K562 (cell line): ENCODE data around the gene PRMT5. TPM values are rescaled to one million over a fixed set of nuclear protein-coding genes. Genes with fewer than 3 reads are reported as not detected.

Source experiments
- ARHGAP35 ChIP-seq: fragments of 450-650 bp; IDR thresholded peaks from 2 replicates; pipeline ENCODE4 v1.6.1; 2018; ENCODE audit not compliant: partially characterized antibody
- CEBPB ChIP-seq: fragments of 450-650 bp; IDR thresholded peaks from 2 replicates; pipeline ENCODE4 v1.6.1; 2016; ENCODE audit warnings: missing genetic modification characterization, missing compliant biosample characterization
- E2F8 ChIP-seq: fragments of 450-650 bp; IDR thresholded peaks from 2 replicates; pipeline ENCODE4 v1.7.1; 2018; ENCODE audit warnings: mild to moderate bottlenecking, low read depth; ENCODE audit not compliant: partially characterized antibody
- JUND ChIP-seq, 2 experiments: IDR thresholded peaks; 2 replicates in 1 of 2; 3 replicates in 1 of 2; pipeline ENCODE4 v1.6.1; 2011; ENCODE audit warnings: borderline replicate concordance in 2 of 2, low read depth in 2 of 2, low read length in 2 of 2, improper control_type of control experiment in 1 of 2, missing biosample characterization in 1 of 2, missing genetic modification characterization in 1 of 2, missing genetic modification reagents in 1 of 2
- MNT ChIP-seq, 2 experiments: fragments of 450-650 bp; conservative IDR thresholded peaks; 2 replicates each; pipeline ENCODE4 v1.6.1; 2017; ENCODE audit warnings: mild to moderate bottlenecking in 2 of 2, moderate library complexity in 2 of 2
- MTA3 ChIP-seq: fragments of 450-650 bp; formaldehyde crosslinking; IDR thresholded peaks from 2 replicates; pipeline ENCODE4 v1.6.1; 2017; ENCODE audit warnings: mild to moderate bottlenecking, borderline replicate concordance
- NCOA4 ChIP-seq: fragments of 450-650 bp; IDR thresholded peaks from 2 replicates; pipeline ENCODE4 v1.6.1; 2018; ENCODE audit warnings: mild to moderate bottlenecking; ENCODE audit not compliant: partially characterized antibody
- NFYB ChIP-seq: IDR thresholded peaks from 2 replicates; pipeline ENCODE4 v1.6.1; 2011; ENCODE audit warnings: mild to moderate bottlenecking, moderate library complexity; ENCODE audit not compliant: insufficient read length; ENCODE audit errors: extremely low read depth
- RBM14 ChIP-seq: fragments of 200-400 bp; formaldehyde crosslinking; IDR thresholded peaks from 2 replicates; pipeline ENCODE4 v1.6.1; 2018; ENCODE audit warnings: low read depth, mild to moderate bottlenecking, low read length, moderate library complexity, borderline replicate concordance; ENCODE audit not compliant: insufficient read depth
- RCOR1 ChIP-seq, 2 experiments: IDR thresholded peaks; 2 replicates each; pipeline ENCODE4 v1.6.1; 2012; ENCODE audit warnings: low read depth in 2 of 2, low read length in 2 of 2, borderline replicate concordance in 1 of 2, improper control_type of control experiment in 1 of 2
- RFX1 ChIP-seq: fragments of 450-650 bp; IDR thresholded peaks from 2 replicates; pipeline ENCODE4 v1.6.1; 2016; ENCODE audit warnings: mild to moderate bottlenecking, moderate library complexity
- TEAD1 ChIP-seq, 2 experiments: fragments of 450-650 bp in 1 of 2; sonication (generic) in 1 of 2; formaldehyde crosslinking; IDR thresholded peaks; 2 replicates each; pipeline versions ENCODE4 v1.4.0 to v1.8.0; 2020 to 2022; ENCODE audit warnings: mild to moderate bottlenecking in 2 of 2, missing genetic modification reagents in 1 of 2
- THRAP3 ChIP-seq: fragments of 450-650 bp; IDR thresholded peaks from 2 replicates; pipeline ENCODE4 v1.6.1; 2016; ENCODE audit warnings: mild to moderate bottlenecking, inconsistent platforms, borderline replicate concordance
- WHSC1 ChIP-seq: IDR thresholded peaks from one replicate; pipeline ENCODE4 v1.6.1; 2012; ENCODE audit warnings: low read length, control low read depth, inconsistent platforms
- ZBTB11 ChIP-seq, 3 experiments: fragments of 200-800 bp in 1 of 3; fragments of 250-450 bp in 1 of 3; fragments of 450-650 bp in 1 of 3; sonication (Bioruptor Pico) in 1 of 3; sonication (Bioruptor generic) in 1 of 3; formaldehyde crosslinking in 1 of 3; IDR thresholded peaks; 2 replicates each; pipeline versions ENCODE4 v1.6.1 to v1.8.0; 2016 to 2022; ENCODE audit warnings: mild to moderate bottlenecking in 2 of 3, missing genetic modification characterization in 2 of 3, missing compliant biosample characterization in 1 of 3, moderate library complexity in 1 of 3
- ZNF143 ChIP-seq: sonication (generic); formaldehyde crosslinking; IDR thresholded peaks from 2 replicates; pipeline ENCODE4 v1.9.0; 2022; ENCODE audit warnings: mild to moderate bottlenecking, missing genetic modification reagents
- ZNF384 ChIP-seq: IDR thresholded peaks from 2 replicates; pipeline ENCODE4 v1.6.1; 2012; ENCODE audit warnings: low read depth, low read length, improper control_type of control experiment
- ZNF75A ChIP-seq: fragments of 450-650 bp; formaldehyde crosslinking; IDR thresholded peaks from 2 replicates; pipeline ENCODE4 v1.4.0; 2020; ENCODE audit warnings: mild to moderate bottlenecking
- polyA plus RNA-seq, 8 experiments: library from polyadenylated mRNA; depleted of rRNA in 4 of 8; stranded (reverse) in 5 of 8; unstranded in 3 of 8; fragments of >200 nt; fragmentation: Nextera tagmentation in 2 of 8; fragmentation: Illumina TruSeq in 1 of 8; extraction: Ambion mirVana in 2 of 8; extraction: Trizol in 1 of 8; gene quantifications; 2 replicates each; pipeline versions ENCODE4 v1.2.1 to v1.2.3, GENCODE V29; 2011 to 2014; ENCODE audit warnings: inconsistent platforms in 1 of 8, missing spikeins in 1 of 8
- total RNA-seq, 7 experiments: library from RNA; depleted of rRNA in 6 of 7; stranded (reverse); fragments of >200 nt in 6 of 7; fragmentation: Illumina TruSeq in 2 of 7; extraction: Trizol in 2 of 7; gene quantifications; 2 replicates each; pipeline versions ENCODE4 v1.2.1 to v1.2.3, GENCODE V29; 2011 to 2021; ENCODE audit warnings: low replicate concordance in 1 of 7

Gene PRMT5
- total and polyA plus RNA-seq, 9 of the 15 experiments (the other 6 are each of a cell fraction or from before 2014, with no cell fraction given) = 114 to 552 (median 222) TPM

GRCh38 chr14:22929104-22929960, at the start of gene PRMT5 (continued):
- TF ChIP-seq ZBTB11 (CRISPR knock-in tag; IDR thresholded peaks at IDR 0.05) (no peak), ZNF384 (peak; percentile 34; the same call in 1 of the 2 replicates), MNT (conservative IDR thresholded peaks at IDR 0.05) (peak; percentile 88 to 93), ARHGAP35 (no peak), WHSC1 (no peak), RCOR1 (IDR thresholded peaks at IDR 0.05; ENCODE audit: borderline replicate concordance in 1 of 2, low read depth in 2 of 2, low read length in 2 of 2) (no peak; a peak in 1 of 4 replicates), THRAP3 (no peak), NFYB (peak; percentile 79), MTA3 (peak; percentile 61; the same call in 1 of the 2 replicates), E2F8 (no peak), TEAD1 (CRISPR knock-in tag; IDR thresholded peaks at IDR 0.05) (peak; percentile 79 to 93; a peak in 3 of 4 replicates), ZNF143 (peak; percentile 79), NCOA4 (peak; percentile 47), RBM14 (no peak), JUND (IDR thresholded peaks at IDR 0.05; ENCODE audit: borderline replicate concordance, low read depth, low read length) (peak; percentile 67; the same call in 1 of the 2 replicates), JUND (tag; IDR thresholded peaks at IDR 0.05; ENCODE audit: borderline replicate concordance, low read depth, low read length) (no peak; the same call in 2 of the 3 replicates), ZNF75A (no peak), CEBPB (tag) (peak; percentile 90), RFX1 (peak; percentile 98)
